Measurements from ENCODE around the gene DOCK3.

DOCK3 gene

DNA sequence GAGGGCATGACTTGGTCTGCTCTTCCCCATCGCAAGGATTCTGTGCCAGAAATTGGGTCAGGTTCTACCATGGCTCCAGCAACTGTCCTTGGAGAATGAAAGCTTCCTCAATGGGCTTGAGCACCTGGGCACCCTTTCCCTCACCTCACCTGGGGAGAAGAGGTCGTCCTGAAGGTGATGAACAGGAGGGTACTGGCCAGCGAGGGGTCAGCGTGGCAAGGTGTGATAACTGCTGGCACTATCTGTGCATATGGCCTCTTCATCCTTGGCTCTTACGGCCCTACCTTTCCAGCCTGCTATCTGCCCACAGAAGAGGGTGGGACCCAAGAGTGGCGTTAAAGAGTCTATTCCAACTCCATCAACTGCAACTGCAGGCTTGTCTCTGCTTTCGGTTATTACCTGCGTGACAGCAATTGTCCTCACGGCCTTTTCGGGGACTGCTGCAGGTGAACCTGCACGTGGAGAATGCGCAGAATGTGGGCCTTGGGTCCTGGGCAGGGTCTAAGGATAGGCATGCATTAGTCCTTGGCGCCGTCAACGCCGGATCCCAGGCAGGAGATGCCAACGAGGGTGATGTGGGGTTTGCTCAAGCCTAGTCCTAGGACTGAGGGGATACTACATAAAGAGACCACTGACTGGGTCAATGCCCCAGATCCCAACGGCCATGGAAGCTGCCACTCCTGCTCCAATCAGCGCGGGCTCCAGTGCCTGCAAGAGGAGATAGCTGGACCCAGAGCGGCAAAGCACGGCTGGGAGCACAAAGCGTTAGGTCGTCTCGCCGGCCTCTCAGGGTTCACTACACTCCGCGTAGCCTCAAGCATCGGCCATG, 715.7 kb downstream of the DOCK3 start:
- DNase-seq (ENCODE audit: low read depth) = peak; percentile 22
- TF ChIP-seq, protein P1, sequence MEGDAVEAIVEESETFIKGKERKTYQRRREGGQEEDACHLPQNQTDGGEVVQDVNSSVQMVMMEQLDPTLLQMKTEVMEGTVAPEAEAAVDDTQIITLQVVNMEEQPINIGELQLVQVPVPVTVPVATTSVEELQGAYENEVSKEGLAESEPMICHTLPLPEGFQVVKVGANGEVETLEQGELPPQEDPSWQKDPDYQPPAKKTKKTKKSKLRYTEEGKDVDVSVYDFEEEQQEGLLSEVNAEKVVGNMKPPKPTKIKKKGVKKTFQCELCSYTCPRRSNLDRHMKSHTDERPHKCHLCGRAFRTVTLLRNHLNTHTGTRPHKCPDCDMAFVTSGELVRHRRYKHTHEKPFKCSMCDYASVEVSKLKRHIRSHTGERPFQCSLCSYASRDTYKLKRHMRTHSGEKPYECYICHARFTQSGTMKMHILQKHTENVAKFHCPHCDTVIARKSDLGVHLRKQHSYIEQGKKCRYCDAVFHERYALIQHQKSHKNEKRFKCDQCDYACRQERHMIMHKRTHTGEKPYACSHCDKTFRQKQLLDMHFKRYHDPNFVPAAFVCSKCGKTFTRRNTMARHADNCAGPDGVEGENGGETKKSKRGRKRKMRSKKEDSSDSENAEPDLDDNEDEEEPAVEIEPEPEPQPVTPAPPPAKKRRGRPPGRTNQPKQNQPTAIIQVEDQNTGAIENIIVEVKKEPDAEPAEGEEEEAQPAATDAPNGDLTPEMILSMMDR (IDR thresholded peaks at IDR 0.05; ENCODE audit: insufficient read depth, low read depth, low read length, missing control alignments) = no peak
- H3K4me3 ChIP-seq (ENCODE audit: low read depth, low read length) = peak overlapping the region; percentile 43

DNA sequence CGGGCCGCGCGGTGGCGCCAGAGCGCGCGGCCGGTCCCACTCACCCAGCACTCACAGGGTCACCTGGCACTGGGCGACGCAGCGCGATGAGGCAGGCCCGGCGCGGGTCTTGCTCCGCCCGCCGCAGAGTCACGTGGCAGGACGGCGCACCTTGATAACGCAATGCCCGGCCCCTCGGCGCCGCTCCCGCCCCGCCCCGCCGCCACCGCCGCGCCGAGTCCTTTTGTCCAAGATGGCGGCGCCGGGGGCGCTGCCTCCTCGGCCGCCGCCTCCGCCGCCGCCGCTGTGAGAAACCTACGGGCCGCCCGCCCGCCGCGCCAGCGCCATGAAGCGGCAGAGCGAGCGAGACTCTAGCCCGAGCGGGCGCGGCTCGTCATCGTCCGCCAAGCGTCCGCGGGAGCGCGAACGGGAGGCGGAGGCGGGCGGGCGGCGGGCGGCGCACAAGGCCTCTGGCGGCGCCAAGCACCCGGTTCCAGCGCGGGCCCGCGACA, 716.4 kb downstream of the DOCK3 start, which contains the start of gene RBM15B:
RBM15B (plus strand) TSS at position 211 of the 491 bp plus-strand sequence; CDS start at position 326, 115 bp downstream.
- DNase-seq (ENCODE audit: low read depth) = peak; percentile 98
- TF ChIP-seq, protein P1 (IDR thresholded peaks at IDR 0.05; ENCODE audit: insufficient read depth, low read depth, low read length, missing control alignments) = peak; percentile 94
- H3K4me3 ChIP-seq (ENCODE audit: low read depth, low read length) = peak within 1 kb of the TSS; percentile 73

DNA sequence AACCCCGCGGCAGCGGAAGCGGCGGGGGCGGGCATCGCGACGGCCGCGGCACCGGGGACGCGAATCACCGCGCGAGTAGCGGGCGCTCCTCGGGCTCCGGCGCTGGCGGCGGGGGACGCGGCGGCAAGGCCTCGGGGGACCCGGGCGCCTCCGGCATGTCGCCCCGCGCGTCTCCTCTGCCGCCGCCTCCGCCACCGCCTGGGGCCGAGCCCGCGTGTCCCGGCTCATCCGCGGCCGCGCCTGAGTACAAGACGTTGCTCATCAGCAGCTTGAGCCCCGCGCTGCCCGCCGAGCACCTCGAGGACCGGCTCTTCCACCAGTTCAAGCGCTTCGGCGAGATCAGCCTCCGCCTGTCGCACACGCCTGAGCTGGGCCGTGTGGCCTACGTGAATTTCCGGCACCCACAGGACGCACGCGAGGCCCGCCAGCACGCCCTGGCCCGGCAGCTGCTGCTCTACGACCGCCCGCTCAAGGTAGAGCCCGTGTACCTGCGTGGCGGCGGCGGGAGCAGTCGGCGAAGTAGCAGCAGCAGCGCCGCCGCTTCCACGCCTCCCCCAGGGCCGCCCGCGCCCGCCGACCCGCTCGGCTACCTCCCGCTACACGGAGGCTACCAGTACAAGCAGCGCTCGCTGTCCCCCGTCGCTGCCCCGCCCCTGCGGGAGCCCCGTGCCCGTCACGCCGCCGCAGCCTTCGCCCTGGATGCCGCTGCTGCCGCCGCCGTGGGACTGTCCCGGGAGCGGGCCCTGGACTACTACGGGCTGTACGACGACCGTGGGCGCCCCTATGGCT, 717.0 kb downstream of the DOCK3 start:
- peak overlapping the region; percentile 73 for H3K4me3 ChIP-seq (ENCODE audit: low read depth, low read length)
- peak; percentile 76 for DNase-seq (ENCODE audit: low read depth)
- TF ChIP-seq, protein P1 (IDR thresholded peaks at IDR 0.05; ENCODE audit: insufficient read depth, low read depth, low read length, missing control alignments) = no peak

DNA sequence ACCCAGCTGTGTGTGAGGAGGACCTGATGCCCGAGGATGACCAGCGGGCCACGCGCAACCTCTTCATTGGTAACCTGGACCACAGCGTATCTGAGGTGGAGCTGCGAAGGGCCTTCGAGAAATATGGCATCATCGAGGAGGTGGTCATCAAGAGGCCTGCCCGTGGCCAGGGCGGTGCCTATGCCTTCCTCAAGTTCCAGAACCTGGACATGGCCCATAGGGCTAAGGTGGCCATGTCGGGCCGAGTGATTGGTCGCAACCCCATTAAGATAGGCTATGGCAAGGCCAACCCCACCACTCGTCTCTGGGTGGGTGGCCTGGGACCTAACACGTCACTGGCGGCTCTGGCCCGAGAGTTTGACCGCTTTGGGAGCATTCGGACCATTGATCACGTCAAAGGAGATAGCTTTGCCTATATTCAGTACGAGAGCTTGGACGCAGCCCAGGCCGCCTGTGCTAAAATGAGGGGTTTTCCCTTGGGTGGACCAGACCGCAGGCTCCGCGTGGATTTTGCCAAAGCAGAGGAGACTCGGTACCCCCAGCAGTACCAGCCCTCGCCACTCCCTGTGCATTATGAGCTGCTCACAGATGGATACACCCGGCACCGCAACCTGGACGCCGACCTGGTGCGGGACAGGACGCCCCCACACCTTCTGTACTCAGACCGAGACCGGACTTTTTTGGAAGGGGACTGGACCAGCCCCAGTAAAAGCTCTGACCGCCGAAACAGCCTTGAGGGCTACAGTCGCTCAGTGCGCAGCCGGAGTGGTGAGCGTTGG, 717.8 kb downstream of the DOCK3 start:
- peak overlapping the region; percentile 73 for H3K4me3 ChIP-seq (ENCODE audit: low read depth, low read length)
- DNase-seq (ENCODE audit: low read depth) = peak; percentile 24
- TF ChIP-seq, protein P1 (IDR thresholded peaks at IDR 0.05; ENCODE audit: insufficient read depth, low read depth, low read length, missing control alignments) = no peak

DNA sequence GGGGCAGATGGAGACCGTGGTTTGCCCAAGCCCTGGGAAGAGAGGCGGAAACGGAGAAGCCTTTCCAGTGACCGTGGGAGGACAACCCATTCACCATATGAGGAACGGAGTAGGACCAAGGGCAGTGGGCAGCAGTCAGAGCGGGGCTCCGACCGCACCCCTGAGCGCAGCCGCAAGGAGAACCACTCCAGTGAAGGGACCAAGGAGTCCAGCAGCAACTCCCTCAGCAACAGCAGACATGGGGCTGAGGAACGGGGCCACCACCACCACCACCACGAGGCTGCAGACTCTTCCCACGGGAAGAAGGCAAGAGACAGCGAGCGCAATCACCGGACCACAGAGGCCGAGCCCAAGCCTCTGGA, 718.4 kb downstream of the DOCK3 start:
- no peak overlapping the region for H3K4me3 ChIP-seq (ENCODE audit: low read depth, low read length)
- DNase-seq (ENCODE audit: low read depth) = no peak
- TF ChIP-seq, protein P1 (IDR thresholded peaks at IDR 0.05; ENCODE audit: insufficient read depth, low read depth, low read length, missing control alignments) = no peak

DNA sequence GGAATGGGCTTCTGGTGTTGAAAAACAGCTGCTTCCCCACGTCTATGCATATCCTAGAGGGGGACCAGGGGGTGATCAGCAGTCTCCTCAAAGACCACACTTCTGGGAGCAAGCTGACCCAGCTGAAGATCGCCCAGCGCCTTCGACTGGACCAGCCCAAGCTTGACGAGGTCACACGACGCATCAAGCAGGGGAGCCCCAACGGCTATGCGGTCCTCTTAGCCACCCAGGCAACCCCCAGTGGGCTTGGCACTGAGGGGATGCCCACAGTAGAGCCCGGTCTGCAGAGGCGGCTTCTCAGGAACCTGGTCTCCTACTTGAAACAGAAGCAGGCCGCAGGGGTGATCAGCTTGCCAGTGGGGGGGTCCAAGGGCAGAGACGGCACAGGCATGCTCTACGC, 718.8 kb downstream of the DOCK3 start:
- no peak for DNase-seq (ENCODE audit: low read depth)
- no peak overlapping the region for H3K4me3 ChIP-seq (ENCODE audit: low read depth, low read length)
- TF ChIP-seq, protein P1 (IDR thresholded peaks at IDR 0.05; ENCODE audit: insufficient read depth, low read depth, low read length, missing control alignments) = no peak
